Keratinocyte (primary cell): ENCODE data around the gene ATRAID.

Source experiments
- EZH2 ChIP-seq: IDR thresholded peaks from one replicate; pipeline ENCODE4 v1.6.1; 2012; ENCODE audit warnings: inconsistent platforms, mild to moderate bottlenecking, low read length, moderate library complexity
- TF ChIP-seq, protein P1 (sequence below), 3 experiments: IDR thresholded peaks in 1 of 3; conservative IDR thresholded peaks in 1 of 3; optimal IDR thresholded peaks in 1 of 3; 2 replicates in 2 of 3; 3 replicates in 1 of 3; pipeline versions ENCODE3 to v1.5.1; 2011; ENCODE audit warnings: low read length in 3 of 3, mild to moderate bottlenecking in 3 of 3, moderate library complexity in 2 of 3, control low read depth in 1 of 3, inconsistent platforms in 1 of 3; ENCODE audit not compliant: insufficient read depth in 2 of 3; ENCODE audit errors: extremely low read depth in 1 of 3

DNA sequence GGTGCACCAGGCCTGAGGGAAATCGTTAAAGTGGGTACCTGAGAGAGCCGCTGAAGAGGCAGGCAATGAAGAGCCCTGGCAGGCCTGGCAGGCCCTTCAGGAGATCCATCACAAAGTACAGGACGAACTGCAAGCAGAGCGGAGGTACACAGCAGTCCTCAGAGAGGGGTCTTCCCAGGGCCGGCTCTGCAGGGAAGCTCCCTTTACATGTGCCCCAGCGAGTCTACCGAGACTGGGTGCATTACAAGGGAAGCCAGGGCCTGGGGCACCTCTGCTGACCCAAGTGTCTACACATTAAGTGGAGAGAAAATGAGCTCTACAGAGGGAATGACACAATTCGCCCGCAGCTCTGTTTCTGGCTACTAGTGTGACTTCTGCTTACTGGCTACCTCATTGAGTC is 8.1 kb upstream of the ATRAID start:
- TF ChIP-seq, protein P1, sequence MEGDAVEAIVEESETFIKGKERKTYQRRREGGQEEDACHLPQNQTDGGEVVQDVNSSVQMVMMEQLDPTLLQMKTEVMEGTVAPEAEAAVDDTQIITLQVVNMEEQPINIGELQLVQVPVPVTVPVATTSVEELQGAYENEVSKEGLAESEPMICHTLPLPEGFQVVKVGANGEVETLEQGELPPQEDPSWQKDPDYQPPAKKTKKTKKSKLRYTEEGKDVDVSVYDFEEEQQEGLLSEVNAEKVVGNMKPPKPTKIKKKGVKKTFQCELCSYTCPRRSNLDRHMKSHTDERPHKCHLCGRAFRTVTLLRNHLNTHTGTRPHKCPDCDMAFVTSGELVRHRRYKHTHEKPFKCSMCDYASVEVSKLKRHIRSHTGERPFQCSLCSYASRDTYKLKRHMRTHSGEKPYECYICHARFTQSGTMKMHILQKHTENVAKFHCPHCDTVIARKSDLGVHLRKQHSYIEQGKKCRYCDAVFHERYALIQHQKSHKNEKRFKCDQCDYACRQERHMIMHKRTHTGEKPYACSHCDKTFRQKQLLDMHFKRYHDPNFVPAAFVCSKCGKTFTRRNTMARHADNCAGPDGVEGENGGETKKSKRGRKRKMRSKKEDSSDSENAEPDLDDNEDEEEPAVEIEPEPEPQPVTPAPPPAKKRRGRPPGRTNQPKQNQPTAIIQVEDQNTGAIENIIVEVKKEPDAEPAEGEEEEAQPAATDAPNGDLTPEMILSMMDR (optimal IDR thresholded peaks at IDR 0.05 in 1 of 3, IDR thresholded peaks at IDR 0.05 in 1 of 3, conservative IDR thresholded peaks at IDR 0.05 in 1 of 3; ENCODE audit: extremely low read depth in 1 of 3, insufficient read depth in 2 of 3, low read length in 3 of 3) = no peak
- no peak for TF ChIP-seq EZH2
